Mesothelial cell of epicardium (in vitro differentiated cells): ENCODE data around the gene NAT8L. TPM values are rescaled to one million over a fixed set of nuclear protein-coding genes. Genes with fewer than 3 reads are reported as not detected.

Experiments
- DNase-seq, 2 experiments: peaks; one replicate each; pipeline ENCODE4 v3.0.0; 2021; ENCODE audit warnings: low spot score in 2 of 2; ENCODE audit not compliant: unreplicated experiment in 2 of 2
- H3K27ac Mint-ChIP-seq: 2 replicates; pipeline ENCODE4 v1.8.0; 2021; ENCODE audit warnings: mixed read lengths
- H3K27me3 Mint-ChIP-seq: 2 replicates; pipeline ENCODE4 v1.8.0; 2021; ENCODE audit warnings: low read depth, mixed read lengths
- H3K36me3 Mint-ChIP-seq: 2 replicates; pipeline ENCODE4 v1.8.0; 2021; ENCODE audit warnings: mixed read lengths
- H3K4me1 Mint-ChIP-seq: 2 replicates; pipeline ENCODE4 v1.8.0; 2021; ENCODE audit warnings: mixed read lengths
- H3K4me3 Mint-ChIP-seq: 2 replicates; pipeline ENCODE4 v1.8.0; 2021; ENCODE audit warnings: mild to moderate bottlenecking, moderate library complexity, mixed read lengths
- H3K9me3 Mint-ChIP-seq: 2 replicates; pipeline ENCODE4 v1.8.0; 2021; ENCODE audit warnings: mixed read lengths
- total RNA-seq: library from RNA; stranded (reverse); gene quantifications from 3 replicates; pipeline ENCODE4 v1.2.1, GENCODE V29; 2021
- TF ChIP-seq, protein P1 (sequence below): fragments of 200-600 bp; sonication (generic); IDR thresholded peaks from one replicate; pipeline ENCODE4 v1.5.0; 2021; ENCODE audit warnings: antibody characterized with exemption; ENCODE audit not compliant: unreplicated experiment

The NAT8L gene
- total RNA-seq, 1 donor from 2014 or later: 25.2 TPM

DNA sequence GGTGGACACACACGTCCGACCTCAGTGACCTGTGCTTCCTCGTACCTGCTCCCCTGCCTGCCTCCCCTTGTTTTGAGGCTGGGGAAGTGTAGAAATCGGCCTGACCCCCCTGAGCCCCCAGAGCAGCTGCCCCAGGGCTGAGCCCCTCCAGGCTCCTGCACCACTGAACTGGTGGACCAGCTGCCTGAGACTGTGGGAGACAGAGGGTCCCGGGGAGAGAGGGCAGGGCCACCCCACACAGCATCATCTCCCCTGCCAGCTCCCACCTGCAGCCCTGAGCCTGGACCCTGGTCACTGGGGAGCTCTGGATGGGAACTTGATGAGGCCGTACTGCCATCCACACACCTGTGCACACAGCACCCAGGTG lies 15.0 kb upstream of the NAT8L start:
- Mint-ChIP-seq H3K27me3 (peaks cover 20% of the 10 kb centered on the region), H3K36me3 (no peaks in the 10 kb centered on the region), H3K27ac (no peak overlapping the region), H3K4me3 (peak overlapping the region; percentile 10), H3K9me3 (no peaks in the 10 kb centered on the region), H3K4me1 (peaks cover 4% of the 10 kb centered on the region)
- DNase-seq: no peak
- TF ChIP-seq, protein P1, sequence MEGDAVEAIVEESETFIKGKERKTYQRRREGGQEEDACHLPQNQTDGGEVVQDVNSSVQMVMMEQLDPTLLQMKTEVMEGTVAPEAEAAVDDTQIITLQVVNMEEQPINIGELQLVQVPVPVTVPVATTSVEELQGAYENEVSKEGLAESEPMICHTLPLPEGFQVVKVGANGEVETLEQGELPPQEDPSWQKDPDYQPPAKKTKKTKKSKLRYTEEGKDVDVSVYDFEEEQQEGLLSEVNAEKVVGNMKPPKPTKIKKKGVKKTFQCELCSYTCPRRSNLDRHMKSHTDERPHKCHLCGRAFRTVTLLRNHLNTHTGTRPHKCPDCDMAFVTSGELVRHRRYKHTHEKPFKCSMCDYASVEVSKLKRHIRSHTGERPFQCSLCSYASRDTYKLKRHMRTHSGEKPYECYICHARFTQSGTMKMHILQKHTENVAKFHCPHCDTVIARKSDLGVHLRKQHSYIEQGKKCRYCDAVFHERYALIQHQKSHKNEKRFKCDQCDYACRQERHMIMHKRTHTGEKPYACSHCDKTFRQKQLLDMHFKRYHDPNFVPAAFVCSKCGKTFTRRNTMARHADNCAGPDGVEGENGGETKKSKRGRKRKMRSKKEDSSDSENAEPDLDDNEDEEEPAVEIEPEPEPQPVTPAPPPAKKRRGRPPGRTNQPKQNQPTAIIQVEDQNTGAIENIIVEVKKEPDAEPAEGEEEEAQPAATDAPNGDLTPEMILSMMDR: no peak

DNA sequence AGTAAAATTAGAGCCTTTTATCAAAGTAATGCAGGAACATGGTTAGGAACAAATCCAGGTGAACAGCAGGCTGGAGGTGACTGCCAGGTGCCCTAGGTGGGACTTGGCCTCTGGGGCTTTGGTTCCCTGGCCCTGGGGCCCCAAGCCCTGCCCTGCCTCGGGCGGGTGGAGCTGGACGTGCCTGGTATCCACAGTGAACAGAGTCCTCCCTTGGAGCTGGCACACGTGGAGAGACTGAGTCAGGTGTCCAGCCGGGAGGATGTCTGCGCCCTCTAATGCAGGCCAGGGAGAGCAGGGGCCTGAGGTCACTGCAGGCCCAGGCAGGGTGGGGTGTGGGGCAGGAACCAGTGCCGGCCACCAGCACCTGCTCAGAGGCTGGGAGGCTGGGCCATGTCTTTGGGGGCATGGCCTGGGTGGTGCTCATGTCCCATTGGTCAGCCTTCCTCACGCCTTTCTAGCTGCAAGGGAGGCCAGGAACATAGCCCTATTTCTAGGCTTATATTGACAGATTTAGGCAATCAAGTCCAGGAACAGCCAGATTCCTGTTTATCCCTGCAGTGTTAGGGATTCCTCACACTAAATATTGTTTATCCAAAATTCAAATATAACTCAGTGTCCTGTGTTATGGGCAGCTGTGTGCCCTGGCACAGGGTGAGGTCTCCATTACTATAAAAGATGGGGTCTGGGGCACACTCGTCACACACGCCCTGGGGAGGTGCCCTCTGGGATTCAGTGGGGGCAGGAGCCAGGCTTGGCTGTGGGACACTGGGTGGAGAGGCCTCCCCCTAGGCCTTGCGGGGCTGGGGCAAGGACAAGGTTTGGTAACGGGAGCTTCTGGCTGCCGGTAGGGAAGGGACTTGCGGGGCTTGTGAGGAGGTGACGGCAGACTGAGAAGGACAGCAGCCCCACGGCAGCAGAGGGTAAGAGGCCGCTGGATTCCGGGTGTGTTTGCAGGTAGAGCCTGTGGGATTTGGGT lies 14.3 kb upstream of the NAT8L start:
- H3K27ac Mint-ChIP-seq: no peak overlapping the region
- TF ChIP-seq, protein P1: no peak
- peaks cover 13% of the 10 kb centered on the region for H3K27me3 Mint-ChIP-seq
- H3K4me3 Mint-ChIP-seq: no peak overlapping the region
- no peaks in the 10 kb centered on the region for H3K36me3 Mint-ChIP-seq
- no peaks in the 10 kb centered on the region for H3K9me3 Mint-ChIP-seq
- no peak for DNase-seq
- peaks cover 3% of the 10 kb centered on the region for H3K4me1 Mint-ChIP-seq

DNA sequence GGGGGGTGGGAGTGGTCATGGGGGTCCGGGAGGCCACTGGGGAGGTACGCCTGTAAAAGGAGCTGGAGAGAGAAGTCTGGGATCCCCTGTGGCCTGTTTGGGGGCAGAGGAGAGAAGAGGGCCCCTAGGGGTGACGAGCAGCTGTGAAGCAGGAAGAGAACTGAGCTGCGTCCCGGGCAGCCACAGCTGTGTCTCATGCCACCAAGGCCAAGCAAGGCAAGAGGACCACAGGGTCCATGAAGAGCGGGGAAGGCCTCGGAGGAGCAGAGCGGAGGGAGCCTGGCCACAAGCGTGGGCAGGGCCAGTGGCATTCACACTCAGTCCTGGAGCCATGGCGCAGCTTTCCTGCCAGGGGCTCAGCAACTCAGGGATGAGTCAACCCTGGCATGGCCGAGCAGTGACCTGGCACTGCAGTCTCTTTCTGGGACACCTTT lies 13.6 kb upstream of the NAT8L start:
- Mint-ChIP-seq H3K4me1 (peaks cover 2% of the 10 kb centered on the region), H3K36me3 (no peaks in the 10 kb centered on the region), H3K9me3 (no peaks in the 10 kb centered on the region), H3K27me3 (peaks cover 13% of the 10 kb centered on the region), H3K27ac (no peak overlapping the region), H3K4me3 (no peak overlapping the region)
- TF ChIP-seq, protein P1: no peak
- no peak for DNase-seq

DNA sequence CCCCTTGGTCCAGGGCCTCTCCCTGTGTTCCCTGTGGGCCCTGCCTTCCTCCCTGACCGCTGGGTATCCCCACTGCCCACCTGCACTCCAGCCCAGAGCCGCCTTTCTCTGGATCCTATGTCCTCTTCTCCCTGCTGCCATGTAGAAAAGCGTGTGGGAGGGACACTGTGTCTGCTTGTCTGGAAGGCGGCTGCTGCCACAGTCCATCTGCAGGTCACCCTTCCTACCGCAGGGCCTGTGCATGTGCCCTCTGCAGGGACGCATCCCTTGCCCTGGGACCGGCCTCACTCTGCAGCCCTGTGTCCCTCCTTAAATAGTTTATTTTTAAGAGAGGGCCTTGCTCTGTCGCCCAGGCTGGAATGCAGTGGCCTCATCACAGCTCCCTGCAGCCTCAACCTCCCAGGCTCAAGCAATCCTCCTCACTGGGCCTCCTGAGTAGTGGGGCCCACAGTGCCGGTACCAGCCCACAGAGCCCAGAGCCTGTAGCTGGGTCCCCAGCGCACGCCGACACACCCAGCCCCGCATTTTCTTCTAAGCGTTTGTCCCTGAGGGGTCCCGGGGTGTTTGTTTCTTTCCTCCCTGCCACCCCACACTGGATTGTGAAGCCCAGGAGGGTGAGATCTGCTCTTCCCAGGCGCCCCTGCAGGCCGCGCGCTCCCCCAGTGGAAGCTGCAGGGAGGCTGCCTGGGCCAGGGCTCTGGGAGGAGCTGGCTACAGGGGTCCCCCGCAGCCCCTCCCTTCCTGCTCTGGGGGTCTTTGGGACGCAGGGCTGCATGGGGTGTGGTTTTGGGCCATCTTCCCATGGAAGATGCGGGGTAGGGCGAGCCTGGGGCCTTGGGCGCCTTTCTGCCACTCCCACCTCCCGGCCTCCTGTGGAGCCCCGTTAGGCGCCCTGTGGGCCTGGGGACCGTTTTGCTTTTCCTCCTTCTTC lies 12.8 kb upstream of the NAT8L start:
- Mint-ChIP-seq H3K27me3 (peaks cover 21% of the 10 kb centered on the region), H3K4me1 (peaks cover 2% of the 10 kb centered on the region), H3K4me3 (no peak overlapping the region), H3K9me3 (no peaks in the 10 kb centered on the region), H3K36me3 (no peaks in the 10 kb centered on the region), H3K27ac (no peak overlapping the region)
- TF ChIP-seq, protein P1: no peak
- no peak for DNase-seq

DNA sequence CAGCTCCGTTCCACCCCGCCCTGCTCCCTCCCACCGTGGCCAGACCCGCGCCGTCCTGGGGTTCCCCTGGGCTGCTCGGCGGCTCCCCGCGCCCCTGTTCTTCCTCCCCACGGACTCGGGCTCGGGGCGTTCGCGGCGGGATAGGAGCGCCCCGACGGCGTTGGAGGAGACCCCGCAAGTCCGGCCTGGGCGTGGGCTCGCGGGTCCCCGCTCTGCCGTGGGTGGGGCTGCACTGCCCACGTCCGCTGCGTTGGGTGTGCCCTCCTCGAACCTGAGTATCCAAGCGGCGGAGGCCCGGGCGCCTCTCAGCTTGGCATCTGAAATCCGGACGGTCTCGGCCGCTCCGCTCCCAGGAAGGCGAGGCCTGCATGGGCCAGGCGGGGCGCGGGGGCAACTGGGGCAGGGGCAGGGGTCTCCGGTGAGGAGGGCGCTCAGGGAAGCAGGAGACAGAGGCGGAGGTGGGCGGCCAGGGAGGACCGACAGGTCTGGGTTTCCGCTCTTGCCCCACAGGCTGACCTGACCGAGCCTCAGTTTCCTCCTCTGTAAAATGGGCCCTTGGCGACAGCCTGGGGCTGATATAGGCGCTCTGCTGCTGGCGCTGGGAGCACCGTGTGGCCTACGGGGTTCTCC lies 12.0 kb upstream of the NAT8L start:
- no peaks in the 10 kb centered on the region for H3K36me3 Mint-ChIP-seq
- H3K27me3 Mint-ChIP-seq: peaks cover 23% of the 10 kb centered on the region

More for the DNA sequence above, 12.0 kb upstream of the NAT8L start:
- H3K4me1 Mint-ChIP-seq: peaks cover 2% of the 10 kb centered on the region
- no peak overlapping the region for H3K27ac Mint-ChIP-seq
- no peak overlapping the region for H3K4me3 Mint-ChIP-seq
- DNase-seq: no peak
- H3K9me3 Mint-ChIP-seq: no peaks in the 10 kb centered on the region
- TF ChIP-seq, protein P1: no peak
